NCI-H2196 treated with DMSO at 0.1 percent for 48 hours (cell line): Measurements from ENCODE around the gene STK32B.

ENCODE experiments used
- DNase-seq: peaks from one replicate; lab custom pipeline; 2025; ENCODE audit not compliant: unreplicated experiment; lab: John Stamatoyannopoulos, UW

Gene STK32B

GRCh38 chr4:5497489-5497888 lies 446.2 kb downstream of the STK32B start:
- DNase-seq: no peak

DNA sequence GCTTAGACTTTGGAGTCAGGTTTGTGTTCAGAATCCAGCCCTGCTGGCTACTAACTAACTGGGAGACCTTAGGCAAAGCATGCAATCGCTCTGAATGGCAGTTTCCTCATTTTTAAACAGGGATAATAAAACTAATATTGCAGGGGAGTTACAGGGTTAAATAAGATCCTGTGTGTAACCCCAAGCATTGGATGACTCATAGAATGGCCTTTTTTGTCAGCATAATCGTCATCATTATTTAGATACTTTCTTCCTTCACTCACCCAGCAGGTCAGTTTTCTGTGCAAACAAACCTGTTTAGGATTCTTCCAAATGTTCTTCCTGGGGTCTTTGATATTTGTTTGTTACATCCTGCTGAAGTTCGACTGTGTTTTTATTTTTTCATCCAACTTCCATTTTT lies 448.9 kb downstream of the STK32B start:
- DNase-seq: no peak

- DNase-seq: no peak
Measured at GRCh38 chr4:5503336-5503936, 452.2 kb downstream of the STK32B start.

- no peak for DNase-seq
Measured at GRCh38 chr4:5504486-5504885, 453.2 kb downstream of the STK32B start.

DNA sequence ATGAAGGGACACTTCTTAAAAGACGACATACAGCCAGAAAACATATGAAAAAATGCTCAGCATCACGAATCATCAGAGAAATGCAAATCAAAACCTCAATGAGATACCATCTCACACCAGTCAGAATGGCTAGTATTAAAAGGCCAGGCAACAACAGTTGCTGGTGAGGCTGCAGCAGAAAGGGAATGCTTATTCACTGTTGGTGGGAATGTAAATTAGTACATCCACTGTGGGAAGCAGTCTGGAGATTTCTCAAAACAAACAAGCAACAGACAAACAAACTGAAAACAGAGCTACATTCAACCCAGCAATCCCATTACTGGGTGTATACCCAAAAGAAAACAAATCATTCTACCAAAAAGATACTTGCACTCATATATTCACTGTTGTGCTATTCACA lies 459.2 kb downstream of the STK32B start:
- no peak for DNase-seq

GRCh38 chr4:5511791-5512190 lies 460.5 kb downstream of the STK32B start:
- DNase-seq: no peak

- no peak for DNase-seq
Measured at GRCh38 chr4:5515646-5516045, 464.4 kb downstream of the STK32B start.

- no peak for DNase-seq
Measured at GRCh38 chr4:5517372-5517771, 466.1 kb downstream of the STK32B start.

GRCh38 chr4:5524446-5525299 lies 473.4 kb downstream of the STK32B start:
- DNase-seq: no peak

DNA sequence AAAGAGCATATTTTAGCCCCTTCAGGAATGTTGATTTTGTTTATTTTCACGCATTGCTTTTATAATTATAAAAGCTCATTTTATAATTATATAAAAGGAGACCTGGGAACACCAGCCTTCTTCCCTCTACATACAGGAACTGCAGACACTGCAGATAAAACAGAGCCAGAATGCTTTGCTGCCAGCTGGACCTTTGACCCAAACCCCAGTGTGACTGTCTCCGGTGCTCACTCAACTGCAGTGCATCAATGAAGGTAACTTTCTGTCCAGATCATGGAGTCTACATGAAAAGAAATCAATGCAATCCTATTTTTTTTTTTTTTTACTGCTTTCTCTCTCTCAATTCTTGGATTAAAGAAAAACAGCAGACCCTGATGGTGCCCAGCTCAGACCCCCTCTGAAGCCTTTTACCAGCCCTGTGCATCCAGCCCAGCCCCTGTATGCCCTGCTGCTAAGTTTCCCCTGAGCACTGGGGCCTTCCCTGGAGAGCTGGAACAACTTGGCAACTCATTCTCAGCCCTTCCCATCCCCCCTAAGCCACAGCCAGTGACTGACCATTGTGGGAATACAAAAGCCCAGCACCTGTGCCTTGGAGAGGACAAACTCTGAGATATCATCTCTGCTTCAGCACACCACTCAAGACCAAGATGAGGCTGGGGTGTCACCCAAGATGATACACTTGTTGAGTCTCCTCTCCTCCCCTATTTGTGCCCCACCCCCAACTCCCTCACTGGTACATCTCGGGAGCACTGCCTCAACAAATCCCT lies 475.0 kb downstream of the STK32B start:
- no peak for DNase-seq

GRCh38 chr4:5527211-5527610 lies 475.9 kb downstream of the STK32B start:
- DNase-seq: no peak

GRCh38 chr4:5528031-5528436 lies 476.8 kb downstream of the STK32B start:
- no peak for DNase-seq

- DNase-seq: no peak
Measured at GRCh38 chr4:5532100-5532499, 480.8 kb downstream of the STK32B start.

- DNase-seq: no peak
Measured at GRCh38 chr4:5539584-5539983, 488.3 kb downstream of the STK32B start.

DNA sequence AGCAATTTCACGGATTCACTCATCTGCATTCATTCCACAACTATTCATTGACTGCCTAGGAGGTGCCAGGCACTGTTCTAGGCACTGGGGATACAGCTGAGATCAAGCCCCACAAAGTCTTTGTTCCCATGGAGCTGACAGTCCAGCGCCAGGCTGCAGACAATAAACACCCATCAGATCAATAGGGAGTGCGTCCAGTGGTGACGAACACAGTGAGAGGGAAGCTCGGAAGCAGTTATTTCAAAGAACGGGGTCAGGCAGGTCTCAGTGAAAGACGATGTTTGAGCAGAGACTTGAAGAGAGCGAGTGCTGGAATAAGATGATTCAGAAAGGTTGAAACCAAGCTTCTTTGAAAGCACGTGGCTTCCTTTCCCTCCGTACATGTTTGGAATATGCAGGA lies 489.9 kb downstream of the STK32B start:
- DNase-seq: no peak

GRCh38 chr4:5543681-5544080 lies 492.4 kb downstream of the STK32B start:
- no peak for DNase-seq

DNA sequence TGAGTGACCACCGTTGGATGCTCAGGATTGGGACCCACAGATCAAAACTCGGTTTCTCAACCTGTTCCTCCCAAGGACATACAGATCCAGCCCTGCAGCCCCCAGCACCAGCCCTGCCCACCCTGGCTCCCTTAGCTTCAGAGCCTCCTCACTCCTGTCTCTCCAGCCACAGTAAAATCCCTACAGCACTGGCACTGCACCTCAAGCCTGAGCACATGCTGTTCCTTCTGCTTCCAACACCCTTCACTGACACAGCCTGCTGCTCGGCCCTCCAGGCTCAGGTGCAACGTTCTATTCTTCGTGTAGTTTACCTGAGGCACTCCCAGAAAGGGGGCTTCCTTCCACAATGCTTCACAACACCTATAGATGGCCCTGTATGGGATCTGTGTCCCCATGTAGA lies 493.5 kb downstream of the STK32B start:
- no peak for DNase-seq

- no peak for DNase-seq
Measured at GRCh38 chr4:5545271-5545670, 494.0 kb downstream of the STK32B start.

GRCh38 chr4:5547651-5548249 lies 496.5 kb downstream of the STK32B start:
- no peak for DNase-seq
